NCI-H2107 treated with DMSO at 0.1 percent for 48 hours (cell line): ENCODE measurements around the gene MEGF8.

ENCODE experiments used
- DNase-seq: peaks from one replicate; lab custom pipeline; 2025; ENCODE audit not compliant: unreplicated experiment; lab: John Stamatoyannopoulos, UW

The MEGF8 gene

GRCh38 chr19:42306646-42307045 lies 18.8 kb upstream of the MEGF8 start:
- DNase-seq: no peak

GRCh38 chr19:42309686-42310085 lies 15.7 kb upstream of the MEGF8 start:
- DNase-seq: no peak

GRCh38 chr19:42311657-42312056 lies 13.8 kb upstream of the MEGF8 start:
- no peak for DNase-seq

GRCh38 chr19:42312370-42312769 lies 13.1 kb upstream of the MEGF8 start:
- no peak for DNase-seq

- peak; percentile 16 for DNase-seq
Observed at GRCh38 chr19:42313096-42313839, 12.2 kb upstream of the MEGF8 start, which contains the start of gene TMEM145. TSS of gene TMEM145 (plus strand) at chr19:42313309. CDS start at chr19:42313377, 68 bp downstream.

- no peak for DNase-seq
Observed at GRCh38 chr19:42313840-42314755, 11.3 kb upstream of the MEGF8 start.

- no peak for DNase-seq
Observed at GRCh38 chr19:42315024-42315423, 10.4 kb upstream of the MEGF8 start.

DNA sequence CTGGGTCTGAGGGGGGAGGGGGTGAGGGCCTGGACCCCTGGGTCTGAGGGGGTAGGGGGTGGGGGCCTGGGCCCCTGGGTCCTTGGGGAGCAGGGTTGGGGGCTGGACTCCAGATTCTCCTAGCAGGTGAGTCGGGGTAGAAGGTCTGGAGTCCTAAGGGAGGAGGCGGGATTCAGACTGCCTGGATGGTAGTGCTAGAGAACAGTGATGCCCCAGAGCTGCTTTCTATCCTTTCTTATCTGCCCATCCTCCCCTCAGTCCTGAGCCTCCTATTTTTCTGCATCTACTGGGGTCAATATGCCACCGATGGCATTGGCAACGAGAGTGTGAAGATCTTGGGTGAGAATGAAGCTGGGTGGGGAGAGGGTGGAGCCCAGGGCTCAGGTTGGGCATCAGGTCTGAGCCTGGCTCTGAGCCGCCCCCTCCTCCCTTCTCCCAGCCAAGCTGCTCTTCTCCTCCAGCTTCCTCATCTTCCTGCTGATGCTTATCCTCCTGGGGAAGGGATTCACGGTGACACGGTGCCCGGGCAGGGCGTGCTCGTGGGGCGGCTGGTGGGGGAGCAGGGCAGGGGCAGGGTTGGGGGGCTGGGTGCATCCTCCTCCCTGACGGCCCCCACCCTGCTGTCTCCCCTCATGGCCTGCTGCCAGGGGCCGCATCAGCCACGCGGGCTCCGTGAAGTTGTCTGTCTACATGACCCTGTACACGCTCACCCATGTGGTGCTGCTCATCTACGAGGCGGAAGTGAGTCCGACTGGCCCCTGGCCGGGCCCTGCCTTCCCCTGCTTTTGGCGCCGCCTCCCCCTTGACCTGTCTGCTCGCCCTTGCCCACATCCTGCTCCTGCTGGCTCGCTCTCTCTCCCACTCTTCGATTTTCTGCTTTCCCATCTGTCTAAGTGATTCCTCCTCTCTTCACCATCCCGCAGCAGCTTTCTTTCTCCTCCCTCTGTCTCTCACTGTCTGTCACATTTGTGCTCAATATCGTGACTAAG lies 8.9 kb upstream of the MEGF8 start:
- DNase-seq: no peak

GRCh38 chr19:42317535-42317934 lies 7.9 kb upstream of the MEGF8 start:
- DNase-seq: no peak

GRCh38 chr19:42322305-42322704 lies 3.1 kb upstream of the MEGF8 start:
- no peak for DNase-seq

- no peak for DNase-seq
Observed at GRCh38 chr19:42323473-42323851, 2.0 kb upstream of the MEGF8 start.

DNA sequence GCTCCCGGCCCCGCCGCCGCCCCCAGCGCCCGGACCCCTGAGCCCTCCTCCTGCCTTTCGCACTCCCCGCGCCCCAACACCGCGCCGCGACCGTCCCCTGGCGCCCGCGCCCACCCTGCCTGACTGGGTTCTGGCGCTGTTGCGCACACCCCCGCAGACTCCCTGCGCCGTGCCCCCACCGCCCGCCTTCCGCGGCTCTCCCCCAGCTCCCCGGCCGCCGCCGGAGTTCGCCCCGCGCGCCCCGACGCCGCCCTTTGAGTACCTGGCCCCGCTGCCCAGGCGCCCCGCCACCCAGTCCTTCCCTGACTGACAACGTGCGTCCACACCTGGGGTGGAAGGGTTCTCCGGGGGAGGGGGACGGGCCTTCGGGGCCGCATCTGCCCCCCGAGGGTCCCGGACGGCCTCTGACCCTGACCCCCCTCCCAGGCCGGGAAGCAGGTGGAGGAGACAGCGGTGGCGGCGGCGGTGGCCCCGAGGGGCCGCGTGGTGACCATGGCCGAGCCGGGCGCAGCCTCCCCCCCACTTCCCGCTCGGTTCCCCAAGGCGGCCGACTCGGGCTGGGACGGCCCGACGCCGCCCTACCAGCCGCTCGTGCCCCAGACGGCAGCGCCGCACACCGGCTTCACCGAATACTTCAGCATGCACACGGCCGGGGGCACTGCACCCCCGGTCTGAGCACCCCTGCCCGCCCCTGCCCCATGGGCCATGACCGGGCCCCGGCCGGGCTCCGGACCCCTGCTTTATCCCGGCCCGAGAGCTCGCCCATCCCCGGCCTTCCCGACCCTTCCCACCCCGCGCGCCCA lies 1.4 kb upstream of the MEGF8 start:
- no peak for DNase-seq

DNA sequence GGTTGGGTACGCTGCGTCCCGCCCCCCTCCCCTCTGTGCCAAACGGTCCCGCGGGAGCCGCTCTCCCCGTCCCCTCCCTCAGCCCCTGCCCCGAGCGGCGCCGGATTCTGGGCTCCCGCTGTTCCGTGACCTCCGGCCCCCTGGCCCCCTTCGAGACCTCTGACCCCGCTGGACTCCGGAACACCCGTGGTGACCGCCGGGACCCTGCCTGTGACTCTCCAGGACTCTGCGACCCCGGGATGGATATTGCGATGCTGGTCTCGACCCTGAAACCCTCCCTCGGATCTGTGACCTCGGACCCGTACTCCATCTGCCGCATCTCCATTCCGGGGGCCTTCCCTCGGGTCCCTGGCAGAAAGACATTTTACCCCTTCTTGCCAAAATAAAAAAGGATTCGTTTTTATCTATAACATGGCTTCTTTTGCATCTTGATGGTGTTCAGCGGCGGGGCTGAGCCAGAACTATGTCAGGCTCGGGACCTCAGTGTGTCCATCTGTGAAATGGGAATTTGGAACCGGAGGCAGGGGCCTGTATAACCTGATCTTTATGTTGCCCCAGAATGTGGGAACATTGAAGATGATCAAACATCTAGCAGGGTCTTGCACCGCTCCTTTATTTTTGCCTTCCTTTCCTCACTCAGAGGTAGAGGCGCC lies 654 bp upstream of the MEGF8 start:
- DNase-seq: no peak

DNA sequence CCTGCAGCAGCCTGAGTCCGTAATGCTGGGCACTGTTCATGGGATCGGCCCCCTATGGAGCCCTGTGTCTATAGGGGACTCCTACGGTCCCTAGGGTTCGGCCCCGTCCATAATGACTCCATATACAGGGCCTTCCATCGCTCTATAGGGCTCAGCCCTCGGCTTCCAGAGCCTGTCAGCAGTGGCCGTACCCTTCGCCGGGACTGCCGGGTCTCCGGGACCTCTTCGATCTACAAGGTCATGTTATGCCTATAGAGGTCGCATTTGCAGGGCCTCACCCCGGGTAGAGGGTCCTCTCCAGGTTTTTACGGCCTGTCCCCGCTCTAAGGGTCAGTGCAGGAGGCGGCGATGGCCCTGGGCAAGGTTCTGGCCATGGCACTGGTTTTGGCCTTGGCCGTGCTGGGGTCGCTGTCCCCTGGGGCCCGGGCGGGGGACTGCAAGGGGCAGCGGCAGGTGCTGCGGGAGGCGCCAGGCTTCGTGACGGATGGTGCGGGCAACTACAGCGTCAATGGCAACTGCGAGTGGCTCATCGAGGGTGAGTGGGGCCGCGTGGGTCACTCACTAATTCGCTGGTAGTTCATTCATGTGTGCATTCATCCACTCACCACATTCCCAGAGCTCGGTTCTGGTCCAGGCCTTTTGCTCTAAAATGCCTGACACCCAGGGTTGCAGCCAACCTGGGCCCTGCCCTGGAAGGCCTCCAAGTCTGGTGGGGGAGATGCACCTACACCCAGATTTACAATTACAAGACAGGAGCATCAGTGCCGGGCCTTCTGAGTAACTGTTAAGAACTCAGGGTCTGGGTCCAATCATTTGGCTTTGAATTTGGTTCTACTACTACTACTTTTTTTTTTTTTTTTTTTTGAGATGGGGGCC lies 699 bp downstream of the MEGF8 start:
- no peak for DNase-seq

DNA sequence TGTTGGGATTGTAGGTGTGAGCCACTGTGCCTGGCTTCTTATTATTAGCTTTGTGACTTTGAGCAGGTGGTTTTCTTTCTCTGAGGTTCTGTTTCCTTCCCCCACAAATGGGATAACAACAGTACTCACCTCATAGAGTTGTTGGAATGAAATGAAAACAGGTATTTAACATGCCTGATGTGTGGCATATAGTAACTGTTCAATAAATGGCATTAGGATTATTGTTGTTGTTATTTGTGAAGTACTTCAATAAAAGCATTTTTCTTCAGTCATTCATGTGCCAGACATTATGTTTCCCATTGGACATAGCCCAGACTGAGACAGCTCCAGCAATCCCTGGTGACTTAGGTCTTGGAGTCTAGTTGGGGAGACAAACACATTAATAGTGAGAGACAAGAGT lies 1.5 kb downstream of the MEGF8 start:
- DNase-seq: no peak

DNA sequence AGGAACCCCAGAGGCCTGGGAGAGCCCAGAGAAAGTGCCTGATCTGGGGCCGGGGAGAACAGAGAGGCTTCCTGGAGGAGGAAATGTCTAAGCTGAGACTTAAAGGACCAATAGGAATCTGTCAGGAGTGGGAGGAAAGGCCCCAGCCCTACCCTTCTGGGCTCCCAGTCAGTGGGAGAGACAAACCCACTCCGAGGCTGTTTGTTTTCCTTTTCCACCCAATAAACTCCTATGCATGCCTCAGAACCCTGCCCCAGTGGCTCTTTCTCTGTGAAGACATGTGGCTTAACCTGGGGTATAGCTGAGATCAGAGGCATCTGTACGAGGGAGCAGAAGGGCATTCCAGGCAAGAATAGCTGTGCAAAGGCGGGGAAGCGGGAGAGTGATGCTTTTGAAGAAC lies 1.9 kb downstream of the MEGF8 start:
- DNase-seq: no peak

GRCh38 chr19:42328106-42328505 lies 2.7 kb downstream of the MEGF8 start:
- DNase-seq: no peak

DNA sequence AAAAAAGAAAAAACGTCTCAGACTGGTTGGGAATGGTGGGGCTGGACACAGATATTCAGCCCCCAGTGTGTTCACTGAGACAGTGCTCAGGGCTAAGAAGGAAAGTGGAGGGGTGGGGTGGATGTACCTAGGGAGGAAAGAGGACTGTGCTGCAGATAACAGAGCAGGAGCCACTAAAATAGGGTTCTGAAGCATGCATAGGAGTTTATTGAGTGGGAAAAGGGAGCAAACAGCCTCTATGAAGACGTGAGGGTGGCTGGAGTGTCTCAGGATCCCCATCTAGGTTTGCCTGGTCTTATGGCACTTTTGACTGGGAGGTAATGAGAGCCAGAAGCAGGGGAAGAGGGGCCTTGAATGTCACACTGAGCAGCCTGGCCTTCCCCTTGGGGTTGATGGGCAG lies 3.4 kb downstream of the MEGF8 start:
- no peak for DNase-seq

DNA sequence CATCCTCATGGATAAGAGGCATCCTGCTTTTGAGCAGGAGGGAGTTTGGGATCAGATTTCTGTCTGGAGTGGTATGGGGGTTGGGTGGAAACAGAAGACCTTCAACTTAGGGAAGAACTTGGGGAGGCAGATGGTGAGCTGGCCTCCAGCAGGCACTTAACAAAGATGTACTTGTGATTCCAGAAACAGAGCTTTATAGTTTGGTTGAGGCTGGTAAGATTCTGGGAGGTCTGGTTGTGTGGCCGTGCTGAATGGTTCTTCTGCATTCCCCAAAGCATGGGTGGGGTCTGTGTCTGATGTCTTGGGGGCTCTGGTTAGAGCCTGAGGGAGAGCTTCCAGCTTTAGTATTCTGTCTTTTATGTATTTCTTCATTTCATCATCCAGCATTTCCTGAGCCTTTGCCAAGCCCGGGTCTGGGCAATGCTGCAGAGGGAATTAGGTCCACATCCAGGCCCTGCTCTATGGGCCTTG lies 4.8 kb downstream of the MEGF8 start:
- DNase-seq: peak; percentile 65
